ENCODE measurements around the gene ERMN. TPM values are rescaled to one million over a fixed set of nuclear protein-coding genes. Genes with fewer than 3 reads are reported as not detected.
"Not testable (repeated sequence)": the region's sequence is repeated elsewhere in the genome, so short reads cannot be mapped to it uniquely, and the experiment has no call there.

The ERMN gene
- 0.93 TPM for polyA plus RNA-seq (ENCODE audit: insufficient read length)
- long read RNA-seq, donor 1 = 0 reads
- long read RNA-seq, donor 2 = 0 reads
- long read RNA-seq, donor 3, partial matches to known transcripts = 0 of 1 reads
- long read RNA-seq, donor 3, other reads (novel, unspliced or antisense) = 0 of 1 reads
- long read RNA-seq, donor 4 = 0 reads
- long read RNA-seq, donor 5 = 0 reads
- long read RNA-seq, donor 6 = 0 reads
- long read RNA-seq, donor 7 = 0 reads
- long read RNA-seq, donor 8 = 0 reads

GRCh38 chr2:157325786-157326185, at the start of gene ERMN:
Gene ERMN (minus strand): TSS chr2:157325824. CDS start chr2:157325642, 182 bp downstream.
- DNase-seq = no peak

DNA sequence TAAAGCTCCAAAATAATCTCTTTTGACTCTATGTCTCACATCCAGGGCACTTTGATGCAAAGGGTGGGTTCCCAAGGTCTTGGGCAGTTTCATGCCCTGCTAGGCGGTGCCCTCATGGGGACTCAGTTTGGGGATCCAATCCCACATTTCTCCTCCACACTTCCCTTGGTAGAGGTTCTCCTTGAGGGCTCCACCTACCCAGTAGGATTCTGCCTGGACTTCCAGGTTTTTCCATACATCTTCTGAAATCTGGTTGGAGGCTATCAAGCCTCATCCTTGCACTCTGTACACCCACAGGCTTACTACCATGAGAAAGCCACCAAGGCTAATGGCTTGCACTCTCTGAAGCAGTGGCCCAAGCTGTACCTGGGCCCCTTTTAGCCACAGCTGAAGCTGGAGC, 49.8 kb upstream of the ERMN start:
- DNase-seq = no peak

GRCh38 chr2:157368508-157368907, 42.9 kb upstream of the ERMN start:
- DNase-seq = not testable (repeated sequence)

DNA sequence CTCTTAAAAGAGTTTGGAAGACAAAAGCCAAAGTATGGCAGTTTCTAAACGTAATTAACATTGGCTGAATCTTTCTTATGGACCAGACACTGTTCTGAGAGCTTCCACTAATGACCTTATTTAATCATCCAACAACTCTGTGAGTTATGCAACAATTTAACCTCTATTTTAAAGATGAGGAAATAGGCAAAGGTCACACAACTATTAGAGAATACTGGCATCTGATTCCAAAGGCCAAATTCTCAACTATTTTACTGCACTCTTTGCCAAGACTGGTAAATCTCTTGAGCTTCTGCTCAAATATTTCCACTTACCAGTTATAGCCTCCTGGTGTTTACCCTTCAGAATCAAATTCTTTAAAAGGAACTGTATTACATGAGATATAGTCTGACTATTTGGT, 42.1 kb upstream of the ERMN start:
- no peak for DNase-seq

- DNase-seq = no peak
These were observed 38.8 kb upstream of the ERMN start for GRCh38 chr2:157364257-157364974.

- no peak for DNase-seq
These were observed 38.0 kb upstream of the ERMN start for GRCh38 chr2:157363612-157364101.

GRCh38 chr2:157362627-157363026, 37.0 kb upstream of the ERMN start:
- DNase-seq = no peak

DNA sequence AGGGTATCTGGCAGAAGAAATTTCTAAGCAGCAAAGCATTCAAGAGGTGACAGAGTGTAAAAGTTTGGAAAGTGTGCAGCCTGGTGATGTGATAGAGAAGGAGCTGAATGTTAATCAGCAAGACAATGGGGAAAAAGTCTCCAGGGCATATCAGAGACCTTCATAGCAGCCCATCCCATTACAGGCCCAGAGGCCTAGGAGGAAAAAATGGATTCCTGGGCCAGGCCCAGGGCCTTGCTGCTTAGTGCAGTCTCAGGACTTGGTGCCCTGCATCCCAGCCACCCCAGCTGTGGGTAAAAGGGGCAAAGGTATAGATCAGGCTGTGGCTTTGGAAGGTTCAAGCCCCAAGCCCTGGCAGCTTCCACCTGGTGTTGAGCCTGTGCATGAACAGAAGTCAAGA, 35.9 kb upstream of the ERMN start:
- no peak for DNase-seq

DNA sequence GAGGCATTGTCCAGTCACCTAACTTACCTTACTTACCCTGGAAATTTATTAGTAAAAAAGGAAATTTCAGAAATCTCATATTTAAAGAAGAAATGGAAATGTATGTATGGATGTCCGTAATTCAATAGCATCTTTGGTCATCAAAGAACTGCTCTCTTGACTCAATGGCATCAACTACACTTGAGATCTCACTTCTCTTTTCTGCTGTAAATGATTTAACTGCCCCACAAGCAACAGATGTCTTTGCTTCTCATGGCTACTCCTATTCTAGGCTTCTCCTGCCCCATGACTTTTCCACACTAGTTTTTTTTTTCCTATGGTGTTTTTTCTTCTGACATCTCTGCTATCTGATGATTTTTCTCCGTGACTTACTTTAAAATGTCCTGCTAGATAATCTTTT, 34.0 kb upstream of the ERMN start:
- DNase-seq = no peak

GRCh38 chr2:157355618-157356017, 30.0 kb upstream of the ERMN start:
- no peak for DNase-seq

- no peak for DNase-seq
These were observed 24.4 kb upstream of the ERMN start for GRCh38 chr2:157349949-157350515.

DNA sequence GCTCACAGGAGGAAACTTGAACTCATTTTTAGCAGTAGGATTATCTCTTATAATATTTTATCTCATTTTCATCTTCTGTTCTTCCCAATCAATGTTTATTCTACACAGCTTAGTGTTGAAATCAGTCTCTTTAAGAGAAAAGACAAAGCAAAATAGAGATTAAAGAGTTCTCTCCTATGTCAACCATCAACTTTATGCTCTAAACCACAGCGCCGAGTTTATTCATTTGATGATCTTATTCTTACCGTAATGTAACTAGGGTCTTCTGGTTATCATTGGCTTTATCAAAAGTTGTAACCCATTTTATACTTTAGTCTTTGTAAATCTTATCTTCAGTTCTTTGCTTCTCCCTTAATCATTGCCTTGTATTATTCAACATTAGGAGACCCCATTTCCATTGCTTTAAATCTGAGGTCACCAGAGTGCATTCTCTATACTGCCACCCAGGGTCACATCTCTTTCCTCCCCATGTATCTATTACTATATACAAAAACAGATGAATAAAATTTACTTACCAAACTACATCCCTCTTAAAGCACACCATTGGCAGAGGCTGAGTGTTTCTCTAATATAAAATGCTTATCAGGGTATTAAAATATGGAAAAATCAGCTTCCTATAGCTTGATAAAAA, 22.8 kb upstream of the ERMN start:
- DNase-seq = no peak

DNA sequence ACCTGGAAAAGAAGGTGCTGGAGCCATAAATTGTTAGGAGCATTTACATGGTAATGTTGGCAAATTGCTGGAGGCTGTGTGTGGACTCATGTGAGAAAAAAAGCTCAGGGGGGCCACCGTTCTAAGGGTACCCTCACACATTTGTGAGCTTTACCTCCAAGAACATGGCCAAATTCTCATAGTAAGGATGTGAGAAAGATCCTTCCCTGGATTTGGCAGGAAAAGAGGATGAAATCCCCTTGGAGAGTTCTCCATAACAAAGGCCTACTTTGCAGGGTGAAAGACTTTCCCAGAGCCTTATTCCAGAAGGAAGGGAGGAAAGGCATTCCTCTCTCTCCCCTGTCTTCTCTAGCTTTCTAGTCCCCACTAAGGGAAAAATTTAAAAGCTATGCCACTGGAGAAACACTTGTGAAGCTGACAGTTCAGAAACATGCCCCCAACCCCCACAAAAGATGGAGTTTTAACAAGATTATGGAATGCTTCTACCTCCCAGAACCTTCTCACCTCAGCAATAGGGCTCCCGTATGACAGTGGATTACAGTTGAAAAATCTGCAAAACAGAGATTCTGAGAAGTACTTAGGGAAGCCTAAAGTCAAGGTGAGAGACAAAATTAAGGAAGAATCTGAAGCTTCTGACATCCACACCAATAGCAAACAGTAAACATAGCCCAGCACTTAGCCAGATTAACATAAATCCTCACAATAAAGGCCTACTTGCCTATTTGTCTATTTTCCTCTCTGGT, 20.2 kb upstream of the ERMN start:
- DNase-seq = no peak

- not testable (repeated sequence) for DNase-seq
These were observed 15.8 kb upstream of the ERMN start for GRCh38 chr2:157341381-157341780.

GRCh38 chr2:157339965-157340655, 14.5 kb upstream of the ERMN start:
- no peak for DNase-seq

DNA sequence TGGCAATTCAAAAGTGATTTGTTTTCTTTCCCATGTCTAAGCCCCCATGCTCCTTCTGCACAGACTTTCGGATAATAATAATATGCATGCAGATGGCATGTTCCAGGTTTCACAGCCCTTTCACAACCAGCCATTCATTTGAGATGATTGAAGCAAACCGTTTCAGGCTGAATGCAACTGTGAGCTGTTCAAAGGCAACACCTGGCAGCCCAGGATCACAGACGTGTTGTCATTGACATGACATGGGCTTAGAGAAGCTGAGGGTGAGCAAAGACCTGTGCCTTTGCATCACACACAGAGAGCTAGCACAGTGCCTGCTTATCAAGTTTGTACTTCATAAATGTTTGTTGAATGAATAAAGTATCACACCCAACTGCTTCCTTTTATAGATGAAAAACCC, 12.4 kb upstream of the ERMN start:
- no peak for DNase-seq

DNA sequence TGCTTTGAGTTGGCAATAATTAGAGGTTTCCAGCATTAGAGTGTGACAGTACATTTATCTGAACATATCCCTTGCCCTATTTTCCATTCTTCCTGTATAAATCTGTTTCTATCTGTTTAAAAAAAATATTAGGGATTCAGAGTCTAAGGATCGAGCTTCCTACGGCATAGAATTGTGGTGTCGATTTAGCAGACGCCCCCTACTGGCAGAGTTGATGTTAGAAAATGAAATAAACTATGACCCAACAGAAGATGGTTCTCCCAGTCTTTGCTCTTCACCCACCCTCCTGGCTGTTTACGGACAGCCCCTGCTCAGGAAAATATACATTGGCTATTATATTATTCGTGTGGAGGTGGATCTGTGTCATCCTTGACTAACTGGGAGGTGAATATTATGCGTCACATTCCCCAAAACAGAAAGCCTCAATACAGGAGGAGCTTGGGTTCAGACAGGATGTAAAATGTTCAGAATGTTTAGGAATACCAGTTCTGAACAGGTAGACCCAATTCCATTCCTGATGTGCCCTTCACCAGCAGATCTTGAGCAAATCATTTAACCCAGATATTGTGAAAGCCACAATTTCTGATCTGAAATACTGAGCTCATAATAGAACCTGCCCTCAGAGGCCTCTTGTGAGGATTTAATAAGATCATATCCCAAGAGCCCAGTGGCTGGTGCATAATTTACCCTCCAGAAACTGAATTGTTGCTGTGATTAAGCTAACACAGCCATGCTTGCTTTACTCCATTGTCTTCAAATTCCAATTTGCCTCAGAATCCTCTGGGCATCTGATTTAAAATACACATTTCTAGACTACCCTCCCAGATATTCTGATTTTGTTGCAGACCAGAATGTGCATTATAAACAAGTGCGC, 10.8 kb upstream of the ERMN start:
- no peak for DNase-seq

GRCh38 chr2:157334797-157335196, 9.2 kb upstream of the ERMN start:
- DNase-seq = no peak

DNA sequence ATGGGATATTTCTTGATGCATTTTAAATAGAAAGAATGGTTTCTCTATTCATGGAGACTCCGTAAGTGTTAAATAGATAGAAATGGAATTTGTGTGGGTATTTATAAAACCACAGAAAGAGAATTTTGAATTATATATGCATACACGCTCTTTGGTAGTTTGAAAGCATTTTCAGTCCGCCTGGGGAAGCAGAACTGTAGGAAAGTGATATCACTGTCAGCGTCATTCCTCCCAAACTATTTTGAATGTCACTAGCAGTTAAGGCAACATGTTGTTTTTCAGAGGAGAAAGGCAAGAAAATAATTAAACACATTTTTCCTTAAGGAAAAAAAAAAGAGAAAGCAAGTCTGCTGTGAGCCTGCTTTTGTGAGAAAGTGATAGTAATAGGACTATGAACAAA, 8.7 kb upstream of the ERMN start:
- DNase-seq = no peak

- DNase-seq = no peak
These were observed 7.9 kb upstream of the ERMN start for GRCh38 chr2:157333304-157334047.

Measured in left kidney (tissue), 8 donors.